GM19238 (cell line): Measurements from ENCODE around the gene CAMK2G.
"Not testable (repeated sequence)": the region's sequence is repeated elsewhere in the genome, so short reads cannot be mapped to it uniquely, and the experiment has no call there.

Experiments
- DNase-seq: peaks from one replicate; pipeline ENCODE4 v3.0.0; 2011; ENCODE audit warnings: low spot score; ENCODE audit not compliant: insufficient read length

Gene CAMK2G

GRCh38 chr10:73840403-73841060 lies 33.8 kb downstream of the CAMK2G start:
- no peak for DNase-seq

DNA sequence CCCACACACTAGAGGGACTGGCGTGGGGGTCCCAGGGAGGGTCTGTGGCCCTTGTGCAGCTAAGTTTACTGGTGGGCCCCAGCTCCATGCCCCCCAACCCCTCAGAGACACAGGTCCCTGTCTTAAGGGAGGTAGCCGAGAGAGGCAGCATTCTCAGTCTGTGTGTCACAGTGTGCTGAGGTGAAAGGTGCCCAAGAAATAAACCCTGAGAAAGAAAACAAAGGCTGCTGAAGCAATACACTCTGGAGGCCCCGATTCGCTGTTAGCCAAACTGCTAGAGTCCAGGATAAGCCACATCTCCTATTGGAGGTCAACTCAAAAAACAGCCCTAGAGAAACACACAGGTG lies 34.3 kb downstream of the CAMK2G start:
- no peak for DNase-seq

- DNase-seq, result no peak
These were observed 34.9 kb downstream of the CAMK2G start for GRCh38 chr10:73839276-73839966.

DNA sequence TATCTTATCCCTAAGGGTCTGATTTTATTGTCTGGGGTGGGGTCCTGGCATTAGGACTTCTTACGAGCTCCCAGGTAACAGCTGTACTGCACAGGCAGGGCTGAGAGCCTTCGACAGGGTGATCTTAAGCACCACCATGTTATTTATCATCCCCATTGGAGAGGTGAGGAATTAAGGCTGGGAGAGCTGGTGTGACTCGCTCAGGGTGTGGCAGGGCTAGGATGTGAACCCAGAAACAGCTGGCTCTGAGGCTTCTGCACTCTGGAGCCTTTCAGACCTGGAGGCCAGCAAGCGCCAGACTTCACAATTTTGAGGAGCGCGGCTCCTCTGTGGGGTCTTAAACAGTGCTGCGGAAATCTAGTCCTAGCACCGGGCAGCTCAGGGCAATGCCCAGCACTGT lies 35.5 kb downstream of the CAMK2G start:
- no peak for DNase-seq

DNA sequence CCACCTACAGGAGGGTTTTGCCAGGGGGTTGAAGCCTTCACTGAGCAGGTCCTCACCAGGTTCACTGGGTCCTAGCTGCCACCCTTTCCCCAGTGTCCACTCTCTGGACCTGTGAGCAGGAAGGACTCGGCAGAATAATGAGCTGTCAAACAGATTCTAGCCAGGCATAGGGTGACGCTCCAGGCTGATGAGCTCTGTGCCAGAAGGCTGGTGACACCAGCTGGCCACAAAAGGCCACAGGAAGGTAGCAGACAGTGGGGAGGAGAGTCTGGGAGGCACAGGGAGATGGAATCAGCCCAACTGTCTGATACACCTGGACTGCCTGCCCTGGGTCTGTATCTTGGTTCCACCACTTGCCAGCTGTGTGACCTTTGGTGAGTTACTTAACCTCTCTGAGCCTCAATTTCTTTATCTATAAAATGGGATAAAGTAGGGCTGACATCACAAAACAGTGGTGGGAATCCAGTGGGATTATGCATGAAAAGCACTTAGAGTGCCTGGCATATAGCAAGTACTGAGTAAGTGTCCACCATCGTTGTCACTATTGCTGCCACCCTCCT lies 36.3 kb downstream of the CAMK2G start:
- DNase-seq, result no peak

DNA sequence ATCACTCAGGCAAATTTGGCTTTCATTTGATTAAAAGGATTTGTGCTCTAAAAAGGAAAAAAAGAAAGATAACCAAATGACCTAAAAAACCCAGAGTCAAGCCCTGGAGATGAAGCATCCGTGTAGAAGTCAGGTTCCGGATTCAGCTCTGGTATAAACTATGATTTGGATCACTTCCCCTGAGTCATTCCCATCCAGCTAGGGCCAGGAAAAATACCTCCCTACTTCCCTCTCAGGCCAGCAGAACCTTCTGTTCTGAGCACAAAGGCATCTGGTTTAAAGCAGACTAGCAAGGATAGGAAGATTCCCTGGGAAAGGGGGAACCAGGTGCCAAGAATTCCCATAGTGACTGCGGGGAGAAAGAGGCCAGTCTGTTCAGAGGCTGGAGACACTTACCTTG lies 37.3 kb downstream of the CAMK2G start:
- DNase-seq, result no peak

DNA sequence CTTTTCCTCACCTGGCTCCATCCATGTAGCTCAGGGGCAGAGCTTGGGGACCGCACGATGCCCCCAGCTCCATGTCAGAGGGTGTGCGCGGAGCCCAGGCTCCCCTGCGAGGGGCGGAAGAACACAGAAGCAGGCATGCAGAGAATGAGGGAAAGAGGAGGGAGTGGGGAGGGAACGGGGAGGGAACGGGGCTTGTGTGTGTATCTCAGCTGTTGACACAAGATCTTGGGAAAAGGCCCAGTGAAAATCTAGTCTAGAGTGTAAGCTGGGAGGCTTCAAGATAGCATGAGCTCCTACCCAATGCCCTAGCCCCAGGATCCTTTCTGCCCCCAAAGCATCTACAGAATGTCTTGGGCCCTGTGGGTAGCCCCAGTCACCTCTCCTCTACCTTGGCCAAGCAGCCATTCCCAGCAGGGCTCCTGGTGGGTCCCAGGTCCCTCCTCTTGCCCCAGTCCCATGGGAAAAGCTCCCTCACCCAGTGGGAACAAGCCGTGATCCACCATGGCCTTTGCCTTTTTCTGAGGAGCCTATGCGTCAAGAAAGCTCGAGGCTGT lies 37.9 kb downstream of the CAMK2G start:
- no peak for DNase-seq

DNA sequence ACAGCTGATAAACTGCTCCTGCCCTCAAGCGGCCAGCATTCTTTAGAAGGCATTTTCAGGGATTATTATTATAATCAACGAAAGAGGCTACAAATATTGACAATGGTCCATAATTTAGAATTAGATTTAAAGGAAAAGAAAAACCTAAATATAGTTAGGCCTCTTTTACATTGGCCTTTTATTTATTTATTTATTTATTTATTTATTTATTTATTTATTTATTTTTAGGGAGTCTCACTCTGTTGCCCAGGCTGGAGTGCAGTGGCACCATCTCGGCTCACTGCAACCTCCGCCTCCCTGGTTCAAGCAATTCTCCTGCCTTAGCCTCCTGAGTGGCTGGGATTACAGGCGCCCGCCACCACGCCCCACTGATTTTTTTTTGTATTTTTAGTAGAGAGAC lies 45.3 kb downstream of the CAMK2G start:
- DNase-seq, result not testable (repeated sequence)

GRCh38 chr10:73828161-73828560 lies 46.2 kb downstream of the CAMK2G start:
- DNase-seq, result no peak

DNA sequence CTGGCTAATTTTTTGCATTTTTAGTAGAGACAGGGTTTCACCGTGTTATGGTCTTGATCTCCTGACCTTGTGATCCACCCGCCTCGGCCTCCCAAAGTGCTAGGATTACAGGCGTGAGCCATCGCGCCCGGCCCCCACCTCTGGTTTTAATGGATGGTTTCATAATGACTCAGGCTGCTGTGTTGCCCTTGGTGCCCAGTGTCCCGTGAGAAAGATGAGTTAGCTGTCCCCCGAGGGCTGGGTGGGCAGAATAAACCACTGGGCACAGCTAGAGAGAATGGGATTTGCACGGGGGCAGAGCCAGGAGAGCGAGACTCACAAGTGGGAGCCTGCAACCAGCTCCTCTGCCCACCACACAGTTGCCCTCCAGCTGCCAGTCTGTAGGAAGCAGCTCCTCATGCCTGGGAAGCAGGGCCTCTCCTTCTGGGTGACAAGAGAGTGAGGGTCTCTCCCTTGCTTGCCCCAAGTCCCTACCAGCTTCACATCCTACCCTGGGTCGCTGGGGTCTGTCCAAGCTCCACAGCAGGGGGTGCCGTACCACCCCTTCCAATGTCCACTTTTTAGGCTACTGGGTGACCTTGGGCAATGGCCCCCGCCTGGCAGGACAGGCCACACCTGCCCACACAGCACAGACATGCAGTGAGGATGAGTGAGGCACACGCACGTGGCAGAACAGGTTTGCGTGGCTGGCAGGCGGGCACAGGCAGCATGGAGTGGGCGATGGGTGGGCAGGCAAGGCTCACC lies 46.8 kb downstream of the CAMK2G start:
- DNase-seq, result no peak

- no peak for DNase-seq
These were observed 50.1 kb downstream of the CAMK2G start for GRCh38 chr10:73824146-73824725.

DNA sequence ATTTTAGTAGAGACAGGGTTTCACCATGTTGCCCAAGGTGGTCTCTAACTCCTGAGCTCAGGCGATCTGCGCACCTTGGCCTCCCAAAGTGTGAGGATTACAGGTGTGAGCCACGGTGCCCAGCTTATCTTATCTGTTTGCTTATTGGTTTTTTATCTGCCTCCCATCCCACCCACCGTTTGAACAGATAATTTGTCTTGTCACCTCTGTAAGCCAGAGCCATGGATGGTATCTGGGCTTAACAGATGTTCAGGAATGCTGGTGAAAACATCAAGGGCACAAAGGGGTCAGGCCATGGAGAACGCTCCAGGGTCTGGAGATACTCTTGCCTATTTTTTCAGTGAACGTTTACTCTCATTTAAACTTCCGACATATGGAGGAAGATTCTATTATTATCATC lies 51.0 kb downstream of the CAMK2G start:
- no peak for DNase-seq

DNA sequence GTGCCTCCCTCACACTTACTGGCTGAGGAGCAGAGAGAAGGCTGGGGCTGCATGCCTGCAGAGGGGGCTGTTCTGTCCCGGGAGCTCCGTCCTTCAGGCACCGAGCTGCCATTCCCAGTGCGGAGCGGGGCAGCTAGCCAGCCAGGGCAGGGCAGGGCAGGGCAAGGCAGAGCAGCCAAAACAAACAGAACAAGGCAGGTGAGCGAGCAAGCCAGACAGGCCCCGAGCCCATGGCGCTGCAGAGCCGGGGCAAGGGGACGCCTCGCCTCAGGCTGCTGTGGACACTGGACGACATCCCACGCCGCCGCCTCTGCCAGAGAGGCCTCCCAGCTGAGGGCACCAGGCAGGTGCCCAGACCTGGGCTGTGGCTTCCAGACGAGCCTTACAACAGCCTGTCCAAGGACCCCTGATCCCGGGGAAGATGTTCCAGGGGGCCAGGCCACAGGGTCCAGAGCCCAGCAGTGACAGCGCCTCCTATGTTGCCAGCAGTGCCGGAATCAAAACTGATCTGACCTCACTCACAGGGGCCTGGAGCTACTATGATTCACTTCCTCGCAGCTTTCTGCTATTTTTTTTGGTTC lies 54.8 kb downstream of the CAMK2G start:
- no peak for DNase-seq

GRCh38 chr10:73819081-73819480 lies 55.3 kb downstream of the CAMK2G start:
- no peak for DNase-seq

GRCh38 chr10:73818402-73818801 lies 56.0 kb downstream of the CAMK2G start:
- DNase-seq, result no peak

- DNase-seq, result no peak
These were observed 56.5 kb downstream of the CAMK2G start for GRCh38 chr10:73817826-73818225.

DNA sequence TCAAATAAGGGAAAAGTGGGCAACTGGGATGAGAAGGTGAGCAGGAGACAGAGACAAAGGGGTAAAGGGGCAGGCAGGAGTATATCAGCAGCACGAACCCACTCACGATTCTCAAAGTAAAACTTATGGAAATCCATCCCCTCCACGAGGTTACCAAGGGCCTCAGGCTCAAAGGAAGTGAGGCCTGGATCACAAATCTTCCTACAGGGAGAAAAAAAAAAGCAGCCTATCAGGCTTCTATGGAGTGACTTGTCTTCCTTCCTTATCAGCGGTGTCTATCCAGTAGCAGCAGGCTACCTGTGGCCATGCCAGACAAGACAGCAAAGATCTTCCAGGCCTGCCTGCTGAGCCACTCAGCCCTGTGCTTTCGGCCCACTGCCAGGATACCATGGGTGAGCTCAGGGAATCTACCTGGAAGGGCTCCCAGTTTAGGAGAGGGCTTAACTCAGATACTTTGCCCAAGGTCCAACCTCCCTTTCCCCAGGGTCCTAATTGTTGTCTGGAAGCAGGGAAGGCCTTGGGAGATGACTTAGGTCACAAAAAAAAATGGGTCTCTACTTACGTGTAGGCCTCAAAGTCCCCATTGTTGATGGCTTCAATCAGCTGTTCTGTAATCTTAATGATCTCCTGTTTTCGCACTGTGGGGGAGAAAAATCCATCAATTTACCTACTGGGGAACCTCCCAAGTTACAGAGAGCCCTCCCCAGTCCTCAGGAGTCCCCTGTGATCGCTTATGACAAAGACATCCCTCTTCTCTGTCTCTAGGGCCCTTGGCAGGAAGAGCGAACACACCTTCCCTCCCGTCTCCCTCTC lies 57.2 kb downstream of the CAMK2G start:
- DNase-seq, result no peak

DNA sequence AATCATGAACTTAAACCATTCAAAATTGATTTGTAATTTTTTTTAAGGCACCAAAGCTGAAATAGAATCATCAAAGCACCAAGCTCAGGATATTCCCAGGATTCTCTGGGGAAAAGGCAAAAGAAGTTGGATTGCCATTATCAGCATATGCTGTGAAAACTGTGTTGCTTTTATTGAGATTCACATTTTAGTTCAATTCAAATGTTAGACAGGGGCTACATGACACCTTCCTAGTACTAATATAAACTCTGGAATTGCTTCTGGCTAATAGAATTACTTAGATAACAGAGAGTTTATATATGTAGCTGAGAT lies 58.7 kb downstream of the CAMK2G start:
- DNase-seq, result no peak

GRCh38 chr10:73814896-73815718 lies 59.2 kb downstream of the CAMK2G start:
- no peak for DNase-seq
